Heart left ventricle (tissue), 16 donors: ENCODE data around the gene LARP1. TPM values are rescaled to one million over a fixed set of nuclear protein-coding genes. Genes with fewer than 3 reads are reported as not detected.
A peak's percentile ranks its signal among the peaks of the same experiment; 100 is the strongest.

ENCODE experiments used
- ATAC-seq, 4 donors: fragments of 200-7000 bp; cut with Tn5 transposase; one replicate each; pipeline ENCODE4 v1.9.1; 2020 to 2022; ENCODE audit warnings: moderate library complexity in 4 of 4, mild to moderate bottlenecking in 3 of 4, moderate number of reproducible peaks in 1 of 4
- DNase-seq, 5 donors: peaks; one replicate each; pipeline ENCODE4 v3.0.0-alpha.2; 2020
- H3K27ac ChIP-seq, 12 donors: fragments of 200-600 bp; sonication (generic) in 4 of 12; one replicate each; pipeline versions ENCODE4 v1.5.0 to v1.8.0; 2016 to 2022; ENCODE audit warnings: mild to moderate bottlenecking in 2 of 12
- H3K27me3 ChIP-seq, 9 donors: fragments of 200-600 bp; sonication (generic) in 2 of 9; one replicate each; pipeline versions ENCODE4 v1.5.1 to v1.8.0; 2016 to 2022; ENCODE audit warnings: mild to moderate bottlenecking in 3 of 9
- H3K36me3 ChIP-seq, 9 donors: fragments of 200-600 bp; sonication (generic) in 2 of 9; one replicate each; pipeline versions ENCODE4 v1.5.0 to v1.8.0; 2018 to 2022; ENCODE audit warnings: mild to moderate bottlenecking in 2 of 9
- H3K4me1 ChIP-seq, 12 donors: fragments of 200-600 bp; sonication (generic) in 4 of 12; one replicate each; pipeline versions ENCODE4 v1.5.0 to v1.8.0; 2016 to 2022; ENCODE audit warnings: mild to moderate bottlenecking in 3 of 12
- H3K4me3 ChIP-seq, 12 donors: fragments of 200-600 bp; sonication (generic) in 4 of 12; one replicate each; pipeline versions ENCODE4 v1.5.0 to v1.8.0; 2017 to 2022; ENCODE audit warnings: mild to moderate bottlenecking in 9 of 12, moderate library complexity in 4 of 12
- H3K9me3 ChIP-seq, 12 donors: fragments of 200-600 bp; sonication (generic) in 4 of 12; one replicate each; pipeline versions ENCODE4 v1.5.0 to v1.8.0; 2016 to 2022; ENCODE audit warnings: mild to moderate bottlenecking in 1 of 12
- CTCF ChIP-seq, 12 donors: fragments of 200-600 bp; sonication (generic) in 4 of 12; IDR thresholded peaks; one replicate each; pipeline versions ENCODE4 v1.5.0 to v1.8.0; 2018 to 2022; ENCODE audit warnings: antibody characterized with exemption in 12 of 12, mild to moderate bottlenecking in 5 of 12
- POLR2A ChIP-seq, 2 donors: fragments of 450-650 bp; IDR thresholded peaks; one replicate each; pipeline ENCODE4 v1.6.1; 2017; ENCODE audit warnings: antibody characterized with exemption in 2 of 2, mild to moderate bottlenecking in 2 of 2, moderate library complexity in 2 of 2
- WGBS, 4 donors: extraction: QIAGEN DNeasy Blood & Tissue Kit in 2 of 4; methylation state at CpG; one replicate each; pipeline versions ENCODE4 v1.1.5 to v1.1.7; 2013 to 2018; 5-methylcytosine and 5-hydroxymethylcytosine counted together
- intact Hi-C, 10 donors: fragments of 100-400 bp; cut with DNase I; formaldehyde crosslinking; loops; one replicate each; pipeline versions ENCODE4 v1.11.1 to v1.14.2; 2022
- polyA plus RNA-seq, 2 donors: library from polyadenylated mRNA; stranded (reverse); fragments of 200-250 nt; gene quantifications; one replicate each; pipeline ENCODE4 v1.2.3, GENCODE V29; 2013
- total RNA-seq, 9 donors: library from RNA; depleted of rRNA in 2 of 9; stranded (reverse); fragments of >200 nt in 2 of 9; fragmentation: NEBNext Ultra II Directional in 3 of 9; extraction: Animal tissue kit (Norgen Biotek cat#: 25700) in 3 of 9; gene quantifications; one replicate each; pipeline versions ENCODE4 v1.1.0 to v1.2.4, GENCODE V29; 2016 to 2023
- donor health status: ischemic (EF 13 %, LVEDD 7.1; RV severe dilation, severe dysfunction).
- donor health status: healthy with polysubstance abuse.
- donor health status: DM: no; HTN: yes; CAD: no.
- donor health status: DM: no; HTN: no; CAD: no.
- donor health status: ischemic (EF 25% LVEDD 6.9; RV normal size, moderate dysfunction).
- donor health status: ischemic (EF 25% LVEDD 5.7; RV mildly dilated, moderate dysfunction).
- donor health status: healthy.
- donor health status: DM: yes; HTN: yes; CAD: no.
- donor health status: ischemic (EF 35%, LVEDD 5.7; RV mildly dilated, moderate dysfunction).
- donor health status: nonischemic (EF 11% LVEDD 7.7; RV severe dilation, severe dysfunction).
- donor health status: DM: yes; HTN: yes; CAD: no.
- donor health status: PGD.
- donor health status: ischemic (EF 29% LVEDD 5.4; RV normal size, mild dysfunction).
- donor health status: nonischemic (EF 23%, LVEDD 6.1; RV moderate dilation, normal function).

LARP1 gene
- total and polyA plus RNA-seq, 11 donors = 36.5 to 189 (median 164) TPM

GRCh38 chr5:154714266-154714986 lies 40.8 kb upstream of the LARP1 start:
- intact Hi-C loops = no loop called here
- Histone ChIP-seq H3K27ac (peak overlapping the region in 1 of 12 donors; percentile 84), H3K36me3 (no peaks in the 10 kb centered on the region), H3K4me3 (peak overlapping the region in 3 of 12 donors; percentile 18 to 25 (median 21)), H3K27me3 (no peaks in the 10 kb centered on the region), H3K4me1 (peaks cover 0 to 31% (median 2%) of the 10 kb centered on the region in 12 donors), H3K9me3 (no peaks in the 10 kb centered on the region)
- 72 to 81% (median 77%) methylated on average over 10 of the region's 10 CpGs for WGBS, 4 donors
- ATAC-seq (peak in 3 of 4 donors; percentile 28 to 61 (median 47)), DNase-seq (no peak)
- TF ChIP-seq CTCF (IDR thresholded peaks at IDR 0.05) = no peak
- TF ChIP-seq POLR2A (IDR thresholded peaks at IDR 0.05) = no peak

- intact Hi-C loops = no loop called here
- ATAC-seq (no peak), DNase-seq (no peak)
- Histone ChIP-seq H3K4me3 (no peak overlapping the region), H3K9me3 (no peaks in the 10 kb centered on the region), H3K4me1 (peaks cover 0 to 16% (median 0%) of the 10 kb centered on the region in 12 donors), H3K36me3 (no peaks in the 10 kb centered on the region), H3K27me3 (no peaks in the 10 kb centered on the region), H3K27ac (no peak overlapping the region)
- 66 to 75% (median 73%) methylated on average over 5 of the region's 5 CpGs for WGBS, 4 donors
- TF ChIP-seq POLR2A (IDR thresholded peaks at IDR 0.05) (no peak), CTCF (IDR thresholded peaks at IDR 0.05) (no peak)
Observed at GRCh38 chr5:154721481-154722058, 33.6 kb upstream of the LARP1 start.

- ATAC-seq (no peak), DNase-seq (no peak)
- Histone ChIP-seq H3K36me3 (no peaks in the 10 kb centered on the region), H3K4me1 (peaks cover 0 to 16% (median 0%) of the 10 kb centered on the region in 12 donors), H3K27ac (no peak overlapping the region), H3K27me3 (no peaks in the 10 kb centered on the region), H3K4me3 (no peak overlapping the region), H3K9me3 (no peaks in the 10 kb centered on the region)
- WGBS, 4 donors = 85 to 88% (median 86%) methylated on average over 4 of the region's 4 CpGs
- intact Hi-C loops = no loop called here
- TF ChIP-seq CTCF (IDR thresholded peaks at IDR 0.05) (no peak), POLR2A (IDR thresholded peaks at IDR 0.05) (no peak)
Observed at GRCh38 chr5:154722097-154722496, 33.1 kb upstream of the LARP1 start.

GRCh38 chr5:154722936-154723335 lies 32.2 kb upstream of the LARP1 start:
- H3K9me3 ChIP-seq = no peaks in the 10 kb centered on the region
- WGBS, 4 donors = 91 to 96% (median 94%) methylated on average over 2 of the region's 2 CpGs
- intact Hi-C loops = no loop called here

More at GRCh38 chr5:154722936-154723335, 32.2 kb upstream of the LARP1 start:
- TF ChIP-seq POLR2A (IDR thresholded peaks at IDR 0.05) (no peak), CTCF (IDR thresholded peaks at IDR 0.05) (no peak)
- no peak for ATAC-seq
- DNase-seq = no peak
- H3K4me3 ChIP-seq = no peak overlapping the region
- H3K27me3 ChIP-seq = no peaks in the 10 kb centered on the region
- H3K36me3 ChIP-seq = no peaks in the 10 kb centered on the region
- no peak overlapping the region for H3K27ac ChIP-seq
- H3K4me1 ChIP-seq = peaks cover 0 to 16% (median 0%) of the 10 kb centered on the region in 12 donors
